GM23338 (cell line): Measurements from ENCODE around the gene NF1. TPM values are rescaled to one million over a fixed set of nuclear protein-coding genes. Genes with fewer than 3 reads are reported as not detected.
A peak's percentile ranks its signal among the peaks of the same experiment; 100 is the strongest.

ENCODE experiments used
- ATAC-seq: fragments of 200-7000 bp; cut with Tn5 transposase; 3 replicates; pipeline ENCODE4 v1.9.1; 2020
- DNase-seq: peaks from one replicate; pipeline ENCODE4 v3.0.0-alpha.2; 2015; ENCODE audit warnings: low spot score
- H2AFZ ChIP-seq: fragments of 200-600 bp; sonication (generic); 2 replicates; pipeline ENCODE4 v1.8.0; 2016; ENCODE audit warnings: antibody characterized with exemption, mild to moderate bottlenecking, moderate library complexity
- H3F3A ChIP-seq: fragments of 200-600 bp; sonication (generic); replicated peaks from 2 replicates; pipeline ENCODE4 v1.8.0; 2017; ENCODE audit warnings: antibody characterized with exemption, mixed run types, low read depth
- H3K27ac ChIP-seq: fragments of 200-600 bp; sonication (generic); 2 replicates; pipeline ENCODE4 v1.6.1; 2016; ENCODE audit warnings: low read depth
- H3K27me3 ChIP-seq: fragments of 200-600 bp; sonication (generic); 2 replicates; pipeline ENCODE4 v1.8.0; 2016; ENCODE audit warnings: mild to moderate bottlenecking, mixed run types, moderate library complexity; ENCODE audit not compliant: insufficient read depth
- H3K36me3 ChIP-seq: fragments of 200-600 bp; sonication (generic); 2 replicates; pipeline ENCODE4 v1.8.0; 2016; ENCODE audit warnings: mild to moderate bottlenecking; ENCODE audit not compliant: insufficient read depth
- H3K4me1 ChIP-seq: fragments of 200-600 bp; sonication (generic); 2 replicates; pipeline ENCODE4 v1.8.0; 2016; ENCODE audit warnings: mild to moderate bottlenecking, moderate library complexity; ENCODE audit not compliant: insufficient read depth
- H3K4me2 ChIP-seq: fragments of 200-600 bp; sonication (generic); 2 replicates; pipeline ENCODE4 v1.7.1; 2017; ENCODE audit warnings: mixed run types
- H3K4me3 ChIP-seq: fragments of 200-600 bp; sonication (generic); 2 replicates; pipeline ENCODE4 v1.6.1; 2016; ENCODE audit warnings: mixed run types
- H3K79me2 ChIP-seq: fragments of 200-600 bp; sonication (generic); replicated peaks from 2 replicates; pipeline ENCODE4 v1.8.0; 2017; ENCODE audit warnings: mild to moderate bottlenecking; ENCODE audit not compliant: insufficient read depth
- H3K9me2 ChIP-seq: fragments of 200-600 bp; sonication (generic); 2 replicates; pipeline ENCODE4 v1.8.0; 2017; ENCODE audit not compliant: insufficient read depth
- H4K20me1 ChIP-seq: fragments of 200-600 bp; sonication (generic); replicated peaks from 2 replicates; pipeline ENCODE4 v1.8.0; 2017; ENCODE audit warnings: mild to moderate bottlenecking; ENCODE audit not compliant: insufficient read depth
- H3K27ac Mint-ChIP-seq: 2 replicates; pipeline ENCODE4 v1.8.0; 2020; ENCODE audit warnings: inconsistent platforms, mild to moderate bottlenecking, moderate library complexity, mixed read lengths
- H3K27me3 Mint-ChIP-seq: 3 replicates; pipeline ENCODE4 v1.8.0; 2022; ENCODE audit warnings: low read depth, mild to moderate bottlenecking, moderate library complexity, mixed read lengths, inconsistent platforms; ENCODE audit not compliant: insufficient read depth, poor library complexity
- H3K36me3 Mint-ChIP-seq: 3 replicates; pipeline ENCODE4 v1.8.0; 2021; ENCODE audit warnings: low read depth, mild to moderate bottlenecking, inconsistent platforms, moderate library complexity, mixed read lengths
- H3K4me1 Mint-ChIP-seq: 3 replicates; pipeline ENCODE4 v1.8.0; 2020; ENCODE audit warnings: mild to moderate bottlenecking, inconsistent platforms, mixed read lengths
- H3K4me3 Mint-ChIP-seq: 3 replicates; pipeline ENCODE4 v1.8.0; 2021; ENCODE audit warnings: moderate library complexity, mild to moderate bottlenecking, inconsistent platforms, mixed read lengths
- H3K9me3 Mint-ChIP-seq: 3 replicates; pipeline ENCODE4 v1.8.0; 2020; ENCODE audit warnings: moderate library complexity, mild to moderate bottlenecking, inconsistent platforms, mixed read lengths
- CREB1 ChIP-seq: fragments of 250-450 bp; sonication (Bioruptor Pico); IDR thresholded peaks from 2 replicates; pipeline ENCODE4 v1.5.0; 2020; ENCODE audit warnings: low read depth, mild to moderate bottlenecking, moderate library complexity
- ETS1 ChIP-seq: IDR thresholded peaks from 2 replicates; pipeline ENCODE4 v1.6.1; 2016; ENCODE audit warnings: antibody characterized with exemption
- EZH2 ChIP-seq: fragments of 200-600 bp; sonication (generic); IDR thresholded peaks from one replicate; pipeline ENCODE4 v1.8.0; 2017; ENCODE audit warnings: antibody characterized with exemption, mild to moderate bottlenecking, low read depth; ENCODE audit not compliant: unreplicated experiment
- EZH2phosphoT487 ChIP-seq: fragments of 200-600 bp; sonication (generic); IDR thresholded peaks from one replicate; pipeline ENCODE4 v1.8.1; 2018; ENCODE audit warnings: antibody characterized with exemption; ENCODE audit not compliant: unreplicated experiment
- NANOG ChIP-seq: IDR thresholded peaks from 2 replicates; pipeline ENCODE4 v1.6.1; 2016; ENCODE audit warnings: antibody characterized with exemption, borderline replicate concordance
- POLR2AphosphoS5 ChIP-seq: IDR thresholded peaks from 2 replicates; pipeline ENCODE4 v1.6.1; 2016; ENCODE audit warnings: antibody characterized with exemption, low read depth
- REST ChIP-seq: IDR thresholded peaks from one replicate; pipeline ENCODE4 v1.6.1; 2018; ENCODE audit warnings: antibody characterized with exemption; ENCODE audit not compliant: unreplicated experiment
- STAT1 ChIP-seq: IDR thresholded peaks from one replicate; pipeline ENCODE4 v1.6.1; 2016; ENCODE audit warnings: antibody characterized with exemption; ENCODE audit not compliant: unreplicated experiment
- ZNF114 ChIP-seq: fragments of 250-450 bp; sonication (Bioruptor Pico); IDR thresholded peaks from 2 replicates; pipeline ENCODE4 v1.5.0; 2020; ENCODE audit warnings: mild to moderate bottlenecking, moderate library complexity
- ZNF331 ChIP-seq: fragments of 250-450 bp; sonication (Bioruptor Pico); IDR thresholded peaks from 2 replicates; pipeline ENCODE4 v1.5.0; 2020; ENCODE audit warnings: low read depth, mild to moderate bottlenecking, moderate library complexity
- polyA plus RNA-seq: library from polyadenylated mRNA; unstranded; fragments of >200 nt; fragmentation: Nextera tagmentation; extraction: Ambion mirVana; gene quantifications from 2 replicates; pipeline ENCODE4 v1.2.1, GENCODE V29; 2016
- total RNA-seq: library from RNA; depleted of rRNA; stranded (reverse); fragments of >200 nt; shearing (Covaris generic); gene quantifications from 2 replicates; pipeline ENCODE4 v1.2.3, GENCODE V29; 2014
- TF ChIP-seq, protein P1 (sequence below), 2 experiments: fragments of 200-600 bp in 1 of 2; sonication (generic) in 1 of 2; conservative IDR thresholded peaks; 2 replicates each; pipeline versions ENCODE4 v1.5.1 to v1.6.1; 2016 to 2017; ENCODE audit warnings: antibody characterized with exemption in 2 of 2, low read depth in 2 of 2, mild to moderate bottlenecking in 2 of 2, moderate library complexity in 1 of 2

Gene NF1
- total and polyA plus RNA-seq, 2 experiments from 2014 or later, result 16.3 to 49.7 TPM

- ATAC-seq (peak; percentile 19), DNase-seq (peak; percentile 55)
- no peaks in the 10 kb centered on the region; the same call in 1 of the 2 replicates for H4K20me1 ChIP-seq
- peaks cover 32% of the 10 kb centered on the region for H3K27me3 ChIP-seq
- Mint-ChIP-seq H3K36me3 (no peaks in the 10 kb centered on the region; the same call in 2 of the 3 replicates), H3K4me1 (peaks cover 13% of the 10 kb centered on the region), H3K9me3 (no peaks in the 10 kb centered on the region), H3K4me3 (peak overlapping the region; percentile 79), H3K27me3 (peaks cover 30% of the 10 kb centered on the region), H3K27ac (no peak overlapping the region)
- H3K27ac ChIP-seq, result no peak overlapping the region
- no peaks in the 10 kb centered on the region for H3K36me3 ChIP-seq
- no peaks in the 10 kb centered on the region for H3K79me2 ChIP-seq
- peaks cover 7% of the 10 kb centered on the region; the same call in 1 of the 2 replicates for H3K4me1 ChIP-seq
- TF ChIP-seq EZH2, result peak; percentile 31
- no peak for TF ChIP-seq POLR2AphosphoS5
- no peak for TF ChIP-seq NANOG
- no peaks in the 10 kb centered on the region for H3K9me2 ChIP-seq
- peak overlapping the region; percentile 81 for H3K4me2 ChIP-seq
- peak overlapping the region; percentile 91; the same call in 1 of the 2 replicates for H2AFZ ChIP-seq
- H3K4me3 ChIP-seq, result peak overlapping the region; percentile 67
- H3F3A ChIP-seq, result peaks cover 9% of the 10 kb centered on the region; the same call in 1 of the 2 replicates
These were observed 296.1 kb downstream of the NF1 start for GRCh38 chr17:31390748-31391495.

GRCh38 chr17:31391496-31391949 lies 296.7 kb downstream of the NF1 start, which contains the start of gene RAB11FIP4:
Gene RAB11FIP4 (plus strand): TSS chr17:31391675. CDS start chr17:31391853, 178 bp downstream.
- no peaks in the 10 kb centered on the region for H3K36me3 ChIP-seq
- Mint-ChIP-seq H3K4me1 (peaks cover 13% of the 10 kb centered on the region), H3K4me3 (peak within 1 kb of the TSS; percentile 79), H3K9me3 (no peaks in the 10 kb centered on the region), H3K36me3 (no peaks in the 10 kb centered on the region; the same call in 2 of the 3 replicates), H3K27me3 (peaks cover 30% of the 10 kb centered on the region), H3K27ac (no peak within 1 kb of the TSS)
- peaks cover 9% of the 10 kb centered on the region; the same call in 1 of the 2 replicates for H3F3A ChIP-seq
- peak within 1 kb of the TSS; percentile 87 for H3K4me2 ChIP-seq
- no peaks in the 10 kb centered on the region for H3K9me2 ChIP-seq
- H3K27me3 ChIP-seq, result peaks cover 32% of the 10 kb centered on the region
- H3K4me1 ChIP-seq, result peaks cover 7% of the 10 kb centered on the region; the same call in 1 of the 2 replicates
- H3K27ac ChIP-seq, result no peak within 1 kb of the TSS
- ATAC-seq (peak; percentile 37), DNase-seq (peak; percentile 63)
- no peaks in the 10 kb centered on the region; the same call in 1 of the 2 replicates for H4K20me1 ChIP-seq
- no peaks in the 10 kb centered on the region for H3K79me2 ChIP-seq
- peak within 1 kb of the TSS; percentile 91; the same call in 1 of the 2 replicates for H2AFZ ChIP-seq
- peak within 1 kb of the TSS; percentile 67 for H3K4me3 ChIP-seq
- TF ChIP-seq ETS1 (no peak), EZH2 (no peak), CREB1 (no peak), NANOG (no peak), ZNF114 (CRISPR knock-in tag) (no peak), REST (no peak), EZH2phosphoT487 (no peak), ZNF331 (no peak), STAT1 (no peak), POLR2AphosphoS5 (no peak)
- TF ChIP-seq, protein P1, sequence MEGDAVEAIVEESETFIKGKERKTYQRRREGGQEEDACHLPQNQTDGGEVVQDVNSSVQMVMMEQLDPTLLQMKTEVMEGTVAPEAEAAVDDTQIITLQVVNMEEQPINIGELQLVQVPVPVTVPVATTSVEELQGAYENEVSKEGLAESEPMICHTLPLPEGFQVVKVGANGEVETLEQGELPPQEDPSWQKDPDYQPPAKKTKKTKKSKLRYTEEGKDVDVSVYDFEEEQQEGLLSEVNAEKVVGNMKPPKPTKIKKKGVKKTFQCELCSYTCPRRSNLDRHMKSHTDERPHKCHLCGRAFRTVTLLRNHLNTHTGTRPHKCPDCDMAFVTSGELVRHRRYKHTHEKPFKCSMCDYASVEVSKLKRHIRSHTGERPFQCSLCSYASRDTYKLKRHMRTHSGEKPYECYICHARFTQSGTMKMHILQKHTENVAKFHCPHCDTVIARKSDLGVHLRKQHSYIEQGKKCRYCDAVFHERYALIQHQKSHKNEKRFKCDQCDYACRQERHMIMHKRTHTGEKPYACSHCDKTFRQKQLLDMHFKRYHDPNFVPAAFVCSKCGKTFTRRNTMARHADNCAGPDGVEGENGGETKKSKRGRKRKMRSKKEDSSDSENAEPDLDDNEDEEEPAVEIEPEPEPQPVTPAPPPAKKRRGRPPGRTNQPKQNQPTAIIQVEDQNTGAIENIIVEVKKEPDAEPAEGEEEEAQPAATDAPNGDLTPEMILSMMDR (conservative IDR thresholded peaks at IDR 0.05; ENCODE audit: low read depth in 2 of 2), result no peak
